ENCODE results near the gene ATP6V0D1.
"Not testable (repeated sequence)": the region's sequence is repeated elsewhere in the genome, so short reads cannot be mapped to it uniquely, and the experiment has no call there.

ATP6V0D1 gene

GRCh38 chr16:67504031-67505021 lies 23.4 kb upstream of the ATP6V0D1 start:
- no peak for DNase-seq

GRCh38 chr16:67499106-67499505 lies 18.1 kb upstream of the ATP6V0D1 start:
- no peak for DNase-seq

GRCh38 chr16:67490335-67491096 lies 9.6 kb upstream of the ATP6V0D1 start:
- no peak for DNase-seq

- DNase-seq: no peak
Measured at GRCh38 chr16:67489401-67490083, 8.6 kb upstream of the ATP6V0D1 start.

GRCh38 chr16:67487561-67487960 lies 6.6 kb upstream of the ATP6V0D1 start:
- DNase-seq: not testable (repeated sequence)

GRCh38 chr16:67486805-67487204 lies 5.8 kb upstream of the ATP6V0D1 start:
- DNase-seq: no peak

GRCh38 chr16:67483731-67484525 lies 3.0 kb upstream of the ATP6V0D1 start:
- no peak for DNase-seq

GRCh38 chr16:67483150-67483549 lies 2.2 kb upstream of the ATP6V0D1 start, which contains the start of gene AGRP:
TSS of gene AGRP (minus strand) at chr16:67483547. CDS start at chr16:67483398, 149 bp downstream.
- DNase-seq: no peak

- DNase-seq: no peak
Measured at GRCh38 chr16:67482233-67482924, 1.4 kb upstream of the ATP6V0D1 start.

- no peak for DNase-seq
Measured at GRCh38 chr16:67481561-67482232, 740 bp upstream of the ATP6V0D1 start.

GRCh38 chr16:67477960-67478554 lies 2.9 kb downstream of the ATP6V0D1 start:
- DNase-seq: no peak

- DNase-seq: no peak
Measured at GRCh38 chr16:67474551-67475455, 6.2 kb downstream of the ATP6V0D1 start.

GRCh38 chr16:67471758-67472384 lies 9.1 kb downstream of the ATP6V0D1 start:
- no peak for DNase-seq

GRCh38 chr16:67470359-67470758 lies 10.6 kb downstream of the ATP6V0D1 start:
- DNase-seq: peak; percentile 92

- no peak for DNase-seq
Measured at GRCh38 chr16:67468731-67469130, 12.2 kb downstream of the ATP6V0D1 start.

GRCh38 chr16:67466581-67466980 lies 14.4 kb downstream of the ATP6V0D1 start:
- no peak for DNase-seq

GRCh38 chr16:67464565-67464964 lies 16.4 kb downstream of the ATP6V0D1 start:
- DNase-seq: no peak

GRCh38 chr16:67463691-67464090 lies 17.3 kb downstream of the ATP6V0D1 start:
- no peak for DNase-seq

GRCh38 chr16:67463059-67463458 lies 17.9 kb downstream of the ATP6V0D1 start:
- DNase-seq: no peak
